MM.1S (cell line): ENCODE data around the gene CYFIP1.

ENCODE experiments used
- EZH2phosphoT487 ChIP-seq: fragments of 300-600 bp; sonication (generic); IDR thresholded peaks from 2 replicates; pipeline ENCODE4 v1.6.1; 2018; ENCODE audit warnings: antibody characterized with exemption, low read length
- TF ChIP-seq, protein P1 (sequence below): fragments of 300-600 bp; sonication (generic); IDR thresholded peaks from 2 replicates; pipeline ENCODE4 v1.5.1; 2016; ENCODE audit warnings: antibody characterized with exemption, low read length, mixed read lengths

DNA sequence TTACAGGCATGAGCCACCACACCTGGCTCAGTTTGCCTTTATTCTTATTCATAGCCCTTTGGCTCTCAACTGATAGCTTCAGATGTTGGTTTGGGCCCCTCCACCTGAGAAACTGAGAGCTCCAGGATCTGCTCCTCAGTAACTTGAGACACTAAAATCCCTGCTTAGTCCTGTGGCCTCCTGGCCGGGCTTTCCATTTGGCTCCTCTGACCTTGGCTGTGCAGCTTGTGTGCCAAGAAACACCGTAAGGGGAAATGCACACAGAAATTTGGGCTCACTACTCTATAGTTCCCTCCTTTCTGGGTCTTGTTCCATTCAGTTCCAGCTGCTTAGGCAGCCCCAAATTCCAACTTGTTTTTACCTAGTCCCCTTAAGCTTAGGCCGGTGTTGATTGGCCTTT, 116.8 kb downstream of the CYFIP1 start:
- TF ChIP-seq, protein P1, sequence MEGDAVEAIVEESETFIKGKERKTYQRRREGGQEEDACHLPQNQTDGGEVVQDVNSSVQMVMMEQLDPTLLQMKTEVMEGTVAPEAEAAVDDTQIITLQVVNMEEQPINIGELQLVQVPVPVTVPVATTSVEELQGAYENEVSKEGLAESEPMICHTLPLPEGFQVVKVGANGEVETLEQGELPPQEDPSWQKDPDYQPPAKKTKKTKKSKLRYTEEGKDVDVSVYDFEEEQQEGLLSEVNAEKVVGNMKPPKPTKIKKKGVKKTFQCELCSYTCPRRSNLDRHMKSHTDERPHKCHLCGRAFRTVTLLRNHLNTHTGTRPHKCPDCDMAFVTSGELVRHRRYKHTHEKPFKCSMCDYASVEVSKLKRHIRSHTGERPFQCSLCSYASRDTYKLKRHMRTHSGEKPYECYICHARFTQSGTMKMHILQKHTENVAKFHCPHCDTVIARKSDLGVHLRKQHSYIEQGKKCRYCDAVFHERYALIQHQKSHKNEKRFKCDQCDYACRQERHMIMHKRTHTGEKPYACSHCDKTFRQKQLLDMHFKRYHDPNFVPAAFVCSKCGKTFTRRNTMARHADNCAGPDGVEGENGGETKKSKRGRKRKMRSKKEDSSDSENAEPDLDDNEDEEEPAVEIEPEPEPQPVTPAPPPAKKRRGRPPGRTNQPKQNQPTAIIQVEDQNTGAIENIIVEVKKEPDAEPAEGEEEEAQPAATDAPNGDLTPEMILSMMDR, result no peak
- no peak for TF ChIP-seq EZH2phosphoT487
